ENCODE results near the gene SARM1.

The SARM1 gene

DNA sequence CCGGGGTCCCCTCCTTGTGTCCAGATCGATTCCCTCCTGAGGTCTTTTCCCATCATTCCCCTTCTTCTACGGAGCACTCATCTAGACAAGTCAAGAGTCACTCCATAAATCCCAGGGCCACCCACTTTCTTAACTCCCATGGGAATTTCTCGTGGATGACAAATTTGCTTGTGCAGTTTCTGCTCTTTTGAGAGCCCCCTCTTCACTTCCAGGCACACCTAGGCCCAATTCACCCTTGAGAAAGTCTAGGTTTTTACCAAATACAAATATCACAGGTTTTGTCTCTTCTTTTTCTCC is 13.6 kb upstream of the SARM1 start:
- no peaks in the 10 kb centered on the region for H3K27me3 ChIP-seq (replicated peaks)
- peaks cover 33% of the 10 kb centered on the region for H3K36me3 ChIP-seq (replicated peaks)
- TF ChIP-seq, protein P1, sequence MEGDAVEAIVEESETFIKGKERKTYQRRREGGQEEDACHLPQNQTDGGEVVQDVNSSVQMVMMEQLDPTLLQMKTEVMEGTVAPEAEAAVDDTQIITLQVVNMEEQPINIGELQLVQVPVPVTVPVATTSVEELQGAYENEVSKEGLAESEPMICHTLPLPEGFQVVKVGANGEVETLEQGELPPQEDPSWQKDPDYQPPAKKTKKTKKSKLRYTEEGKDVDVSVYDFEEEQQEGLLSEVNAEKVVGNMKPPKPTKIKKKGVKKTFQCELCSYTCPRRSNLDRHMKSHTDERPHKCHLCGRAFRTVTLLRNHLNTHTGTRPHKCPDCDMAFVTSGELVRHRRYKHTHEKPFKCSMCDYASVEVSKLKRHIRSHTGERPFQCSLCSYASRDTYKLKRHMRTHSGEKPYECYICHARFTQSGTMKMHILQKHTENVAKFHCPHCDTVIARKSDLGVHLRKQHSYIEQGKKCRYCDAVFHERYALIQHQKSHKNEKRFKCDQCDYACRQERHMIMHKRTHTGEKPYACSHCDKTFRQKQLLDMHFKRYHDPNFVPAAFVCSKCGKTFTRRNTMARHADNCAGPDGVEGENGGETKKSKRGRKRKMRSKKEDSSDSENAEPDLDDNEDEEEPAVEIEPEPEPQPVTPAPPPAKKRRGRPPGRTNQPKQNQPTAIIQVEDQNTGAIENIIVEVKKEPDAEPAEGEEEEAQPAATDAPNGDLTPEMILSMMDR (IDR thresholded peaks at IDR 0.05; ENCODE audit: low read depth, low read length, missing control alignments): no peak
- no peak for DNase-seq
- peak overlapping the region; percentile 95 for H3K4me3 ChIP-seq (ENCODE audit: low read depth, low read length)
- in situ Hi-C loops (cut with HindIII; ENCODE audit: low pct_ligation_motif_present, low sequenced_read_pairs): no loop called here
- H3K27ac ChIP-seq: peak overlapping the region; percentile 77

DNA sequence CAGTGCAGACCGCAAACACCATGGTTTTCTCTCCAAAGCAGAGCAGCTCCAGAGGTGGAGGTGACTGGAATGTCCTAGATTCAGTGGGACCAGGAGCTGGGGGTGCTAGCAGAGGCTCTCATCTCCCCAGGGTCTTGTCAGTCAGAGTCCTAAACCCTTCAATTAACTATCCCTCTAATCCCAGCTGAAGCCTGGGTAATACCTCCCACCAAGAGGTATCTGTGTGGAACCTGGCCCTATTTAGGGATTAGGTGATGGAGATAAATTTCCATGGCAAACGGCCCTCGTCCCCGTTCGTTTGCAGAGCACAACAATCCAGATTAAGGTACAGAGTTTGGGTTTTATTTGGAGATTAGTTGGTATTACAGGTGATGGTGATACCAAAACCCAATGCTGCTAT is 8.3 kb upstream of the SARM1 start:
- Histone ChIP-seq H3K27ac (no peak overlapping the region), H3K36me3 (replicated peaks) (peaks cover 17% of the 10 kb centered on the region), H3K4me3 (ENCODE audit: low read depth, low read length) (no peak overlapping the region), H3K27me3 (replicated peaks) (no peaks in the 10 kb centered on the region)
- DNase-seq: no peak
- TF ChIP-seq, protein P1 (IDR thresholded peaks at IDR 0.05; ENCODE audit: low read depth, low read length, missing control alignments): no peak
- in situ Hi-C loops (cut with HindIII; ENCODE audit: low pct_ligation_motif_present, low sequenced_read_pairs): no loop called here

DNA sequence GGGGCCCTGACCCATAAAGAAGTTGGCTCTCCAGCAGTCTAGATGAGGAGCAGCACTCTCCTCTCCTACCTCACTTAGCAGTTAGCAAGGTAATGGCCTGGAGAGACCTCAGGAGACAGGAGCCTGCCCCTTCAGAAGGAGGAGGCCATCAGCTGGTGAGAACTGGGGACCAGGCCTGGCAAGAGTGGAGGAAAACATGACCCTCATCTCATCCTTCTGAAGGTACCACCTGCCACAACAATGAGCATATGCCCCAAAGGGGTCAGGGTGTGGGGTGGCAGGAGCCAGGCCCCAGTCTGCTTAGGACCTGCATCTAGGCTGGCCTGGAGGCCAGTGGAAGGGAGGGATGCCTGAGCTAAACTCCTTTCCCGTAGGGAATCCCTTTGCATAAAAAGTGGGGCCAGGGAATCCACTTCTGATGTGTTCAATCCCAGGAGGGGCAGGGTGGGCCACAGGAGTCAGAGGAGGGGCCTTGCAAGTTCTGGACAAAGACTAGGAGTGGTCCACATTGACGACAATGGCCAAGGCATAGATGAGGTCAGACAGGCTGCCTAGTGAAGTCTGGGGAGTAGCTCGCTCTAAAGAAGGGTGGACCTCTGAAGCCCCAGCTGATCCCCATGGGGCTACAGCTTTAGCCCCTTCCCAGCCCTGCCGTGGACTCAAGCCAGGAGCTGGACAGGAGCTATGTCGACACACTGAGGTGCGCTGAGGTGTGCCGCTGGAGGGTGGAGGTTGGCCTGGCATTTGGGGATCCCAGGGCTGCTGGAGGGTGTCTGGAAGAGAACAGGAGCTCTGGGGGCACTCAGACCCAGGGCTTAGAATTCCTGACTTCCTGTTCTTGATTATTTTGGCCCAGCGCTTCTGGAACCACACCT is 7.5 kb upstream of the SARM1 start:
- TF ChIP-seq, protein P1 (IDR thresholded peaks at IDR 0.05; ENCODE audit: low read depth, low read length, missing control alignments): no peak
- in situ Hi-C loops (cut with HindIII; ENCODE audit: low pct_ligation_motif_present, low sequenced_read_pairs): no loop called here
- Histone ChIP-seq H3K27me3 (replicated peaks) (no peaks in the 10 kb centered on the region), H3K4me3 (ENCODE audit: low read depth, low read length) (no peak overlapping the region), H3K36me3 (replicated peaks) (peaks cover 17% of the 10 kb centered on the region), H3K27ac (no peak overlapping the region)
- no peak for DNase-seq

DNA sequence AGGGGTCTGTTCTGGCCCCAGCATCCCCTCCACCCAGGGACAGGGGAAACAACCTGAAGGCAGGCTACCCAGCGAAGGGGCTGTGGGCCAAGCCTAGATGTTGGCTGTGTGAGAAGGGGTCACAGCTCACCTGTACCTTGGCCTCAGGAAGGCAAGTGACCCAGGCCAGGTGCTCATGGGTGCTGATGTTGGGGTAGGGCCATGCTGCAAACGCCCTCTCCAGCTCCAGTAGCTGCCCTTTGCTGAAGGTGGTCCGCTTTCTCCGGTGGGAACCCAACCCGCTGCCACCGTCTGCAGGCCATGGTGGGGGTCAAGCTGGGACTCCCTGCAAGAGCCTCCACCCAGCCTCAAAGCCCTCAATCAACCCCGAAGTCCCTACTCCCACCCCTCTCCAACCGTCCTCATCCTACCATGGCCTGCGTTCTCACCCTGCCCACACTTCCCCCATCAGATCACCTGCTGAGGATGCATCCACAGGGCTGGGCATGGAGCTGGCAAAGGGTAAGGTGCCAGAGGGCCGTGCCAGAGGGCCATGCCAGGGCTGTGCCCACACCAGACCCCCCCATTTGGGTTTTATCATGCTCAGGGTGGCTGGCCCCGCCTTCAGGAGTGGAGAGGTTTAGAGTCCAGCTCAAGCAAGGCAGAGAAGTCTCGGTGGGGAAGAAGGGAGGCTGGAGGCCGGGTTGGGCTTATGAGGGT is 6.7 kb upstream of the SARM1 start, which contains the start of gene SEBOX:
Gene SEBOX (minus strand): TSS at position 535 of the 699 bp plus-strand sequence. CDS start 48 bp downstream, at position 487.
- in situ Hi-C loops (cut with HindIII; ENCODE audit: low pct_ligation_motif_present, low sequenced_read_pairs): no loop called here

DNA sequence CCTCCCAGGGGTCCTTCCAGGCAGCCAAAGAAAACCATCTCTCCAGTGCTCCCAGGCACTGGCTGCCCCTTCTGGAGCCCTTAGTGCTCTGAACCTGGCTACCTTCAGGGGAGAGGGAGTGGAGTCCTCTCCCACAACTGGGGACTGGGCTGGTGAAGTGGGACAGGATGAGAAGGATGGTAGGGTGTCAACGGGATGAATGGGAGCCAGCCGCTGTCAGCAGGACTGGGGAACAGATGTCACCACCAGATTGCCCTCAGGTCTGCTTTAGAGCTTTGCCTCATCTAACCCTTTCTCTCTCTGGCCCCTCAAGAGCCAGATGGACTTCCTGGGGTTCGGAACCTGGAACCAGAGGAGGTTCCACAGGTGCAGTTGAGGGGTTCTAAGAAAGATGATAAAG is 6.0 kb upstream of the SARM1 start:
- in situ Hi-C loops (cut with HindIII; ENCODE audit: low pct_ligation_motif_present, low sequenced_read_pairs): no loop called here
- TF ChIP-seq, protein P1 (IDR thresholded peaks at IDR 0.05; ENCODE audit: low read depth, low read length, missing control alignments): no peak
- Histone ChIP-seq H3K27ac (no peak overlapping the region), H3K27me3 (replicated peaks) (no peaks in the 10 kb centered on the region), H3K4me3 (ENCODE audit: low read depth, low read length) (no peak overlapping the region), H3K36me3 (replicated peaks) (peaks cover 13% of the 10 kb centered on the region)
- DNase-seq: no peak

More for the DNA sequence above, 6.7 kb upstream of the SARM1 start, which contains the start of gene SEBOX:
- no peaks in the 10 kb centered on the region for H3K27me3 ChIP-seq (replicated peaks)
- H3K4me3 ChIP-seq (ENCODE audit: low read depth, low read length): no peak within 1 kb of the TSS
- peaks cover 17% of the 10 kb centered on the region for H3K36me3 ChIP-seq (replicated peaks)
- TF ChIP-seq, protein P1 (IDR thresholded peaks at IDR 0.05; ENCODE audit: low read depth, low read length, missing control alignments): no peak
- no peak within 1 kb of the TSS for H3K27ac ChIP-seq
- no peak for DNase-seq
